K562 (cell line): Measurements from ENCODE around the gene HSPH1. TPM values are rescaled to one million over a fixed set of nuclear protein-coding genes. Genes with fewer than 3 reads are reported as not detected.

ENCODE experiments used
- ATAC-seq: fragments of 200-7000 bp; cut with Tn5 transposase; 3 replicates; pipeline ENCODE4 v1.9.1; 2020; ENCODE audit warnings: moderate library complexity
- BruUV-seq: library from RNA; stranded (reverse); fragments of 400-500 nt; replicated peaks from 2 replicates; lab custom pipeline; 2021; lab: Mats Ljungman, UMichigan
- CTCF ChIA-PET: fragments of 300-600 bp; formaldehyde crosslinking; extraction: SDS; loops from one replicate; lab custom pipeline; 2021; ENCODE audit warnings: low intra/inter-chr PET ratio; lab: Yijun Ruan, JAX
- POLR2A ChIA-PET: fragments of 300-600, 350-650 bp; sonication (Branson Sonifier 250); formaldehyde crosslinking; extraction: SDS; loops from one replicate; lab custom pipeline; 2021; ENCODE audit warnings: antibody characterized with exemption, inconsistent platforms; lab: Yijun Ruan, JAX
- DNase-seq, 4 experiments: peaks; one replicate each; pipeline versions ENCODE4 v3.0.0 to v3.0.0-alpha.2; 2011 to 2018; ENCODE audit warnings: low spot score in 3 of 4, mixed read lengths in 3 of 4; ENCODE audit errors: extremely low read depth in 1 of 4
- FAIRE-seq: peaks from 2 replicates; lab custom pipeline; 2011; peaks lifted over from hg19 to GRCh38; lab: Jason Lieb, UNC
- H2AFZ ChIP-seq: 2 replicates; pipeline ENCODE4 v1.6.0; 2011; ENCODE audit warnings: low read depth, low read length, control low read depth, inconsistent platforms
- H3K27ac ChIP-seq: fragments of 200-600 bp; 3 replicates; pipeline ENCODE4 v1.8.0; 2011; ENCODE audit warnings: low read depth, mild to moderate bottlenecking, control low read depth, inconsistent platforms, low read length, moderate library complexity, mixed read lengths; ENCODE audit errors: extremely low read depth
- H3K27me3 ChIP-seq, 2 experiments: fragments of 300-600 bp in 1 of 2; 2 replicates in 1 of 2; 3 replicates in 1 of 2; pipeline versions ENCODE4 v1.6.0 to v1.8.0; 2011; ENCODE audit warnings: inconsistent platforms in 2 of 2, low read length in 2 of 2, mild to moderate bottlenecking in 1 of 2, mixed read lengths in 1 of 2, moderate library complexity in 1 of 2; ENCODE audit not compliant: control insufficient read depth in 2 of 2, insufficient read depth in 2 of 2
- H3K36me3 ChIP-seq: fragments of 300-600 bp; 3 replicates; pipeline ENCODE4 v1.8.0; 2011; ENCODE audit warnings: mild to moderate bottlenecking, low read length, inconsistent platforms; ENCODE audit not compliant: control insufficient read depth, insufficient read depth
- H3K4me1 ChIP-seq, 2 experiments: fragments of 200-600 bp in 1 of 2; replicated peaks in 1 of 2; 2 replicates in 1 of 2; 3 replicates in 1 of 2; pipeline versions ENCODE4 v1.5.1 to v1.8.0; 2011; ENCODE audit warnings: inconsistent platforms in 2 of 2, low read length in 2 of 2, mild to moderate bottlenecking in 1 of 2, mixed read lengths in 1 of 2, moderate library complexity in 1 of 2; ENCODE audit not compliant: control insufficient read depth in 2 of 2, insufficient read depth in 2 of 2
- H3K4me2 ChIP-seq: 2 replicates; pipeline ENCODE4 v1.6.1; 2011; ENCODE audit warnings: low read length, control low read depth, inconsistent platforms, mixed read lengths; ENCODE audit not compliant: insufficient read depth
- H3K4me3 ChIP-seq: fragments of 200-600 bp; sonication (generic), shearing (Covaris generic); 2 replicates; pipeline ENCODE4 v1.5.1; 2016; ENCODE audit warnings: control low read depth, inconsistent platforms
- H3K79me2 ChIP-seq: fragments of 200-600 bp; 3 replicates; pipeline ENCODE4 v1.8.0; 2011; ENCODE audit warnings: low read length, inconsistent platforms; ENCODE audit not compliant: control insufficient read depth, insufficient read depth
- H3K9ac ChIP-seq, 2 experiments: 2 replicates each; pipeline versions ENCODE4 v1.6.0 to v1.6.1; 2011; ENCODE audit warnings: low read depth in 2 of 2, low read length in 2 of 2, control low read depth in 1 of 2, inconsistent platforms in 1 of 2, mild to moderate bottlenecking in 1 of 2, mixed read lengths in 1 of 2; ENCODE audit not compliant: insufficient read depth in 1 of 2
- H3K9me1 ChIP-seq: one replicate; pipeline ENCODE4 v1.6.0; 2011; ENCODE audit warnings: inconsistent platforms, mild to moderate bottlenecking, low read length, moderate library complexity; ENCODE audit not compliant: control insufficient read depth, insufficient read depth
- H3K9me3 ChIP-seq: replicated peaks from 2 replicates; pipeline ENCODE4 v1.5.1; 2011; ENCODE audit warnings: low read depth, low read length, inconsistent platforms; ENCODE audit not compliant: control insufficient read depth, insufficient read depth
- H4K20me1 ChIP-seq: replicated peaks from 2 replicates; pipeline ENCODE4 v1.6.1; 2011; ENCODE audit warnings: low read length, inconsistent platforms, mixed read lengths; ENCODE audit not compliant: control insufficient read depth, insufficient read depth
- CBX2 ChIP-seq: fragments of 200-600 bp; sonication (generic); IDR thresholded peaks from one replicate; pipeline ENCODE4 v1.6.1; 2012; ENCODE audit warnings: mild to moderate bottlenecking, low read length, inconsistent platforms; ENCODE audit not compliant: insufficient read depth, poor library complexity, severe bottlenecking
- CBX3 ChIP-seq, 2 experiments: IDR thresholded peaks; 1 replicate in 1 of 2; 2 replicates in 1 of 2; pipeline ENCODE4 v1.6.1; 2012; ENCODE audit warnings: inconsistent platforms in 2 of 2, low read length in 2 of 2, borderline replicate concordance in 1 of 2, control low read depth in 1 of 2
- CCNT2 ChIP-seq: IDR thresholded peaks from 2 replicates; pipeline ENCODE4 v1.6.1; 2011; ENCODE audit warnings: borderline replicate concordance, low read depth, mild to moderate bottlenecking, moderate library complexity, mixed read lengths, low read length; ENCODE audit not compliant: insufficient read length; ENCODE audit errors: extremely low read depth
- HMG20B ChIP-seq: fragments of 250-450 bp; sonication (Bioruptor Pico); IDR thresholded peaks from 2 replicates; pipeline ENCODE4 v1.5.0; 2021; ENCODE audit warnings: mild to moderate bottlenecking
- L3MBTL2 ChIP-seq: fragments of 450-650 bp; IDR thresholded peaks from 2 replicates; pipeline ENCODE4 v1.6.1; 2016; ENCODE audit warnings: mild to moderate bottlenecking, moderate library complexity
- NR1H2 ChIP-seq: sonication (generic); formaldehyde crosslinking; IDR thresholded peaks from 2 replicates; pipeline ENCODE4 v1.4.0; 2020; ENCODE audit warnings: mild to moderate bottlenecking, missing genetic modification reagents
- PHF8 ChIP-seq: fragments of 200-600 bp; sonication (generic); IDR thresholded peaks from 2 replicates; pipeline ENCODE4 v1.6.1; 2012; ENCODE audit warnings: mixed run types, mild to moderate bottlenecking, inconsistent platforms, low read length, moderate library complexity, borderline replicate concordance
- RBM17 ChIP-seq: fragments of 200-400 bp; formaldehyde crosslinking; IDR thresholded peaks from 2 replicates; pipeline ENCODE4 v1.6.1; 2017; ENCODE audit warnings: low read depth, mild to moderate bottlenecking, low read length, borderline replicate concordance
- SPI1 ChIP-seq: IDR thresholded peaks from 2 replicates; pipeline ENCODE4 v1.6.1; 2011; ENCODE audit warnings: low read depth, low read length, control low read depth, borderline replicate concordance
- ZFP1 ChIP-seq: fragments of 450-650 bp; formaldehyde crosslinking; IDR thresholded peaks from 2 replicates; pipeline ENCODE4 v1.4.0; 2020; ENCODE audit warnings: mild to moderate bottlenecking, mixed read lengths
- ZNF197 ChIP-seq: fragments of 200-800 bp; sonication (Bioruptor generic); IDR thresholded peaks from 2 replicates; pipeline ENCODE4 v1.6.1; 2016; ENCODE audit warnings: low read depth, missing genetic modification characterization, missing compliant biosample characterization
- WGBS: fragments of 100-300 bp; shearing (Covaris generic); methylation state at CpG from one replicate; pipeline ENCODE4 v1.1.6; 2016; ENCODE audit warnings: low coverage, mixed read lengths; ENCODE audit not compliant: insufficient coverage; ENCODE audit errors: missing lambda C conversion rate; 5-methylcytosine and 5-hydroxymethylcytosine counted together
- in situ Hi-C: fragments of 300-500 bp; cut with MboI; formaldehyde crosslinking; loops from 4 replicates; pipeline ENCODE4 v1.15.0; 2018; ENCODE audit warnings: inconsistent platforms, mixed read lengths
- intact Hi-C: fragments of 100-400 bp; cut with micrococcal nuclease; formaldehyde crosslinking; loops from 2 replicates; pipeline ENCODE4 v1.14.2; 2022
- polyA plus RNA-seq, 8 experiments: library from polyadenylated mRNA; depleted of rRNA in 4 of 8; stranded (reverse) in 5 of 8; unstranded in 3 of 8; fragments of >200 nt; fragmentation: Nextera tagmentation in 2 of 8; fragmentation: Illumina TruSeq in 1 of 8; extraction: Ambion mirVana in 2 of 8; extraction: Trizol in 1 of 8; gene quantifications; 2 replicates each; pipeline versions ENCODE4 v1.2.1 to v1.2.3, GENCODE V29; 2011 to 2014; ENCODE audit warnings: inconsistent platforms in 1 of 8, missing spikeins in 1 of 8
- total RNA-seq, 7 experiments: library from RNA; depleted of rRNA in 6 of 7; stranded (reverse); fragments of >200 nt in 6 of 7; fragmentation: Illumina TruSeq in 2 of 7; extraction: Trizol in 2 of 7; gene quantifications; 2 replicates each; pipeline versions ENCODE4 v1.2.1 to v1.2.3, GENCODE V29; 2011 to 2021; ENCODE audit warnings: low replicate concordance in 1 of 7
- TF ChIP-seq, protein P1 (sequence below): fragments of 250-450 bp; sonication (Bioruptor Pico); IDR thresholded peaks from 2 replicates; pipeline ENCODE4 v1.4.0; 2020; ENCODE audit warnings: mild to moderate bottlenecking, moderate library complexity, borderline replicate concordance

The HSPH1 gene
- total and polyA plus RNA-seq, 9 of the 15 experiments (the other 6 are each of a cell fraction or from before 2014, with no cell fraction given) = 34.6 to 104 (median 64.7) TPM

DNA sequence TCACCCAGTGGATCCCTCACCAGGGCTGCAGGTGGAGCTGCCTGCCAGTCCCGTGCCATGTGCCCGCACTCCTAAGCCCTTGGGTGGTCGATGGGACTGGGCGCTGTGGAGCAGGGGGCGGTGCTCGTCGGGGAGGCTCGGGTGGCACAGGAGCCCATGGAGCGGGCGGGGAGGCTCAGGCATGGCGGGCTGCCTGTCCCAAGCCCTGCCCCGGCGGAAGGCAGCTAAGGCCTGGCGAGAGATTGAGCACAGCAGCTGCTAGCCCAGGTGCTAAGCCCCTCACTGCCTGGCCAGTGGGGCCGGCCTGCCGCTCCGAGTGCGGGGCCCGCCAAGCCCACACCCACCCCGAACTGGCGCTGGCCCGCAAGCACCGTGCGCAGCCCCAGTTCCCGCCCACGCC lies 21.3 kb upstream of the HSPH1 start (continued):
- TF ChIP-seq ZNF197 (CRISPR knock-in tag) (no peak), NR1H2 (no peak)

DNA sequence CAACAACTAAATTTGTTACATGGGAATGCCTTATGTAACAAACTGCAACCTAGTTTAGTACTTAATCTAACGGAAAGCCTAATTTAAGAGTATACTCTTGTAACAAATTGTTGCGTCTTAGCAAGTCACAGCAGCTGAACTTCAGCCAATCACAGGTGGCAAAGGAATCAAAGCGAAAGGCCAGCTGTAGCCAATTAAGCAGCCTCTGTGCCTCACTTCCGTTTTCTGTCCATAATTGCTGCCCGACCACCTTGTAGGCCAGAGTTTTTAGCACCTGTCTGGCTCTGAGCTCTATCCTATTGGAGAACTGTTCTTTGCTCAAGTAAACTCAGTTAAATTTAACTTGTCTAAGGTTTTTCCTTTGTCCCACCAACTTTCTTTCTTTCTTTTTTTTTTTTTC lies 18.1 kb upstream of the HSPH1 start:
- no peak for ATAC-seq
- 0 out of 2 replicates have a peak, but pooled peaks have one; percentile 43 for TF ChIP-seq SPI1
- no peak for TF ChIP-seq ZFP1 (CRISPR knock-in tag)
- POLR2A ChIA-PET = no interaction called here
- Histone ChIP-seq H3K9me1 (no peaks in the 10 kb centered on the region), H3K9ac (no peak overlapping the region), H3K9me3 (no peaks in the 10 kb centered on the region), H3K4me3 (no peak overlapping the region), H3K4me1 (no peaks in the 10 kb centered on the region), H4K20me1 (no peaks in the 10 kb centered on the region), H2AFZ (0 out of 2 replicates have a peak overlapping the region, but pooled peaks have one; percentile 45), H3K4me2 (no peak overlapping the region), H3K79me2 (no peaks in the 10 kb centered on the region), H3K27me3 (no peaks in the 10 kb centered on the region), H3K36me3 (no peaks in the 10 kb centered on the region), H3K27ac (no peak overlapping the region)
- in situ Hi-C loops = no loop called here
- FAIRE-seq = no peak
- intact Hi-C loops = no loop called here
- no TSS peak for BruUV-seq
- 33% methylated on average over 5 of the region's 5 CpGs for WGBS
- CTCF ChIA-PET = no interaction called here
- no peak for DNase-seq

GRCh38 chr13:31179241-31179640 lies 17.5 kb upstream of the HSPH1 start:
- Histone ChIP-seq H3K27me3 (no peaks in the 10 kb centered on the region), H3K9me3 (no peaks in the 10 kb centered on the region), H3K79me2 (no peaks in the 10 kb centered on the region), H3K36me3 (no peaks in the 10 kb centered on the region), H3K4me1 (no peaks in the 10 kb centered on the region), H3K4me3 (no peak overlapping the region), H4K20me1 (no peaks in the 10 kb centered on the region), H3K4me2 (no peak overlapping the region), H3K9ac (no peak overlapping the region), H3K27ac (no peak overlapping the region), H2AFZ (no peak overlapping the region), H3K9me1 (no peaks in the 10 kb centered on the region)
- DNase-seq (no peak), ATAC-seq (no peak), FAIRE-seq (no peak)
- no TSS peak for BruUV-seq
- intact Hi-C loops (no loop called here), in situ Hi-C loops (no loop called here)
- ChIA-PET POLR2A (no interaction called here), CTCF (no interaction called here)
- WGBS = 26% methylated on average over 7 of the region's 8 CpGs
- TF ChIP-seq, protein P1, sequence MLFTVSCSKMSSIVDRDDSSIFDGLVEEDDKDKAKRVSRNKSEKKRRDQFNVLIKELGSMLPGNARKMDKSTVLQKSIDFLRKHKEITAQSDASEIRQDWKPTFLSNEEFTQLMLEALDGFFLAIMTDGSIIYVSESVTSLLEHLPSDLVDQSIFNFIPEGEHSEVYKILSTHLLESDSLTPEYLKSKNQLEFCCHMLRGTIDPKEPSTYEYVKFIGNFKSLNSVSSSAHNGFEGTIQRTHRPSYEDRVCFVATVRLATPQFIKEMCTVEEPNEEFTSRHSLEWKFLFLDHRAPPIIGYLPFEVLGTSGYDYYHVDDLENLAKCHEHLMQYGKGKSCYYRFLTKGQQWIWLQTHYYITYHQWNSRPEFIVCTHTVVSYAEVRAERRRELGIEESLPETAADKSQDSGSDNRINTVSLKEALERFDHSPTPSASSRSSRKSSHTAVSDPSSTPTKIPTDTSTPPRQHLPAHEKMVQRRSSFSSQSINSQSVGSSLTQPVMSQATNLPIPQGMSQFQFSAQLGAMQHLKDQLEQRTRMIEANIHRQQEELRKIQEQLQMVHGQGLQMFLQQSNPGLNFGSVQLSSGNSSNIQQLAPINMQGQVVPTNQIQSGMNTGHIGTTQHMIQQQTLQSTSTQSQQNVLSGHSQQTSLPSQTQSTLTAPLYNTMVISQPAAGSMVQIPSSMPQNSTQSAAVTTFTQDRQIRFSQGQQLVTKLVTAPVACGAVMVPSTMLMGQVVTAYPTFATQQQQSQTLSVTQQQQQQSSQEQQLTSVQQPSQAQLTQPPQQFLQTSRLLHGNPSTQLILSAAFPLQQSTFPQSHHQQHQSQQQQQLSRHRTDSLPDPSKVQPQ (CRISPR knock-in tag) = no peak
- TF ChIP-seq L3MBTL2 (no peak), CBX2 (no peak), RBM17 (no peak), HMG20B (CRISPR knock-in tag) (no peak), CBX3 (IDR thresholded peaks at IDR 0.05; ENCODE audit: borderline replicate concordance in 1 of 2, low read length in 2 of 2) (no peak), PHF8 (no peak), CCNT2 (no peak)
